Neuronal stem cell (in vitro differentiated cells): ENCODE data around the gene SND1.

Experiments used
- DNase-seq: peaks from one replicate; pipeline ENCODE4 v3.0.0-alpha.2; 2013; ENCODE audit warnings: low spot score
- H2AFZ ChIP-seq: one replicate; pipeline ENCODE4 v1.6.1; 2013; ENCODE audit warnings: mild to moderate bottlenecking, low read length, inconsistent platforms
- H2AK5ac ChIP-seq: 2 replicates; pipeline ENCODE4 v1.6.1; 2013; ENCODE audit warnings: low read depth, mild to moderate bottlenecking, inconsistent platforms, low read length, moderate library complexity, mixed read lengths
- H2BK120ac ChIP-seq: 2 replicates; pipeline ENCODE4 v1.6.1; 2013; ENCODE audit warnings: low read depth, mild to moderate bottlenecking, inconsistent platforms, low read length, moderate library complexity, mixed read lengths
- H2BK12ac ChIP-seq: one replicate; pipeline ENCODE4 v1.6.1; 2013; ENCODE audit warnings: low read length, inconsistent platforms
- H2BK15ac ChIP-seq: 2 replicates; pipeline ENCODE4 v1.6.1; 2013; ENCODE audit warnings: mild to moderate bottlenecking, low read length, inconsistent platforms, mixed read lengths
- H2BK5ac ChIP-seq: one replicate; pipeline ENCODE4 v1.6.1; 2013; ENCODE audit warnings: inconsistent platforms, mild to moderate bottlenecking, low read length, moderate library complexity
- H3K14ac ChIP-seq: one replicate; pipeline ENCODE4 v1.6.1; 2013; ENCODE audit warnings: low read length, inconsistent platforms
- H3K18ac ChIP-seq: 2 replicates; pipeline ENCODE4 v1.6.1; 2013; ENCODE audit warnings: low read length, inconsistent platforms
- H3K23ac ChIP-seq: 2 replicates; pipeline ENCODE4 v1.6.1; 2013; ENCODE audit warnings: low read depth, mild to moderate bottlenecking, mixed read lengths, low read length, inconsistent platforms; ENCODE audit not compliant: poor library complexity
- H3K27ac ChIP-seq: replicated peaks from 3 replicates; pipeline ENCODE4 v1.5.1; 2013; ENCODE audit warnings: low read length, inconsistent platforms
- H3K27me3 ChIP-seq, 3 experiments: 2 replicates each; pipeline ENCODE4 v1.6.1; 2013; ENCODE audit warnings: low read length in 3 of 3, mild to moderate bottlenecking in 2 of 3, inconsistent platforms in 1 of 3, low read depth in 1 of 3, mixed read lengths in 1 of 3, moderate library complexity in 1 of 3; ENCODE audit not compliant: control insufficient read depth in 3 of 3, insufficient read depth in 3 of 3
- H3K36me3 ChIP-seq, 2 donors: replicated peaks in 1 of 2; 2 replicates each; pipeline ENCODE4 v1.6.1; 2013; ENCODE audit warnings: low read length in 2 of 2; ENCODE audit not compliant: control insufficient read depth in 2 of 2, insufficient read depth in 2 of 2
- H3K4ac ChIP-seq: 2 replicates; pipeline ENCODE4 v1.6.1; 2013; ENCODE audit warnings: inconsistent platforms, mild to moderate bottlenecking, low read length, moderate library complexity
- H3K4me1 ChIP-seq, 2 donors: 1 replicate in 1 of 2; 2 replicates in 1 of 2; pipeline ENCODE4 v1.6.1; 2013; ENCODE audit warnings: low read length in 2 of 2, low read depth in 1 of 2; ENCODE audit not compliant: control insufficient read depth in 2 of 2, insufficient read depth in 1 of 2
- H3K4me2 ChIP-seq: one replicate; pipeline ENCODE4 v1.6.1; 2013; ENCODE audit warnings: mild to moderate bottlenecking, low read length, inconsistent platforms; ENCODE audit not compliant: insufficient read depth, poor library complexity, severe bottlenecking
- H3K4me3 ChIP-seq, 2 donors: 2 replicates each; pipeline ENCODE4 v1.5.1; 2013; ENCODE audit warnings: low read length in 2 of 2, mild to moderate bottlenecking in 2 of 2, inconsistent platforms in 1 of 2, moderate library complexity in 1 of 2
- H3K79me1 ChIP-seq: one replicate; pipeline ENCODE4 v1.6.1; 2013; ENCODE audit warnings: low read depth, mild to moderate bottlenecking, inconsistent platforms, low read length, moderate library complexity
- H3K9ac ChIP-seq: one replicate; pipeline ENCODE4 v1.6.1; 2013; ENCODE audit warnings: mild to moderate bottlenecking, low read depth, low read length, inconsistent platforms; ENCODE audit not compliant: poor library complexity
- H3K9me3 ChIP-seq, 2 donors: replicated peaks in 1 of 2; 2 replicates each; pipeline versions ENCODE3 to v1.6.1; 2013; ENCODE audit warnings: low read length in 2 of 2, mild to moderate bottlenecking in 2 of 2, inconsistent platforms in 1 of 2, low read depth in 1 of 2, mixed read lengths in 1 of 2, moderate library complexity in 1 of 2; ENCODE audit not compliant: control insufficient read depth in 2 of 2, insufficient read depth in 1 of 2
- H4K8ac ChIP-seq: one replicate; pipeline ENCODE4 v1.6.1; 2013; ENCODE audit warnings: low read depth, mild to moderate bottlenecking, inconsistent platforms, low read length, moderate library complexity
- H4K91ac ChIP-seq: one replicate; pipeline ENCODE4 v1.6.1; 2013; ENCODE audit warnings: low read length, low read depth, mild to moderate bottlenecking, inconsistent platforms; ENCODE audit not compliant: poor library complexity
- WGBS, 2 donors: extraction: QIAGEN DNeasy Blood & Tissue Kit; methylation state at CpG; one replicate each; pipeline ENCODE4 v1.1.7; 2013; ENCODE audit warnings: missing lambda C conversion rate in 2 of 2, mixed read lengths in 1 of 2; ENCODE audit not compliant: insufficient read length in 2 of 2, insufficient replicate concordance in 1 of 2; ENCODE audit errors: extremely low coverage in 2 of 2; 5-methylcytosine and 5-hydroxymethylcytosine counted together

The SND1 gene

GRCh38 chr7:127920787-127921438, 268.9 kb downstream of the SND1 start:
- H3K27ac ChIP-seq: no peak overlapping the region
- peaks cover 0 to 2% of the 10 kb centered on the region in 2 donors for H3K4me1 ChIP-seq
- no peak overlapping the region for H2AFZ ChIP-seq
- no peak overlapping the region for H4K91ac ChIP-seq
- no peak overlapping the region for H2BK120ac ChIP-seq
- H3K79me1 ChIP-seq: no peaks in the 10 kb centered on the region
- H3K4me2 ChIP-seq: no peak overlapping the region
- H3K36me3 ChIP-seq: no peaks in the 10 kb centered on the region
- H3K14ac ChIP-seq: no peak overlapping the region
- H2BK15ac ChIP-seq: no peak overlapping the region
- no peaks in the 10 kb centered on the region for H3K27me3 ChIP-seq
- no peaks in the 10 kb centered on the region for H3K9me3 ChIP-seq
- no peak overlapping the region for H3K9ac ChIP-seq
- H2BK5ac ChIP-seq: no peak overlapping the region
- H3K4me3 ChIP-seq: no peak overlapping the region
- no peak overlapping the region for H2AK5ac ChIP-seq
- H3K18ac ChIP-seq: no peak overlapping the region
- DNase-seq: no peak
- no peak overlapping the region for H4K8ac ChIP-seq
- H2BK12ac ChIP-seq: no peak overlapping the region
- whole genome bisulfite sequencing, 2 donors: no CpG with 5 or more reads among the region's 2 CpGs
- H3K23ac ChIP-seq: no peak overlapping the region
- H3K4ac ChIP-seq: no peak overlapping the region

DNA sequence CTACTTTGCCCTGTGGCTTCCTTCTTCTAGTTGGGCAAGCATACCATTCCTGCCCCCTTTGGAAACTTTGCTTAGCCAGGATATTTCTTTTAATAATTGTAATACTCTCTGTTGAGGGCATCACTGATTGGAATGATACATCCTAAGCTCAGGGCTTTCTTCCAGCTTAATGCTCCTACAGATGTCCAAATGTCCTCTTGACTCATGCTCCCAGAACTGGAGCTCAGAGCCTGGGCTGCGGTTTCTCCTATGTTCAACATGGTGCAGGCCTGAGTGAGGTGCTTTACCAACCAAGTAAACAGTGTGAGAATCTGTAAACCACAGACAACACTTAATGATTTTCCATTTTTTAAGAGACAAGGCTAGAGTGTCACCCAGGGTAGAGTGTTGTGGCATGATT, 270.7 kb downstream of the SND1 start:
- Histone ChIP-seq H3K27ac (no peak overlapping the region), H2AK5ac (no peak overlapping the region), H3K36me3 (no peaks in the 10 kb centered on the region), H2BK5ac (no peak overlapping the region), H3K18ac (no peak overlapping the region), H3K23ac (no peak overlapping the region), H3K27me3 (no peaks in the 10 kb centered on the region), H2BK15ac (no peak overlapping the region), H3K4me1 (peaks cover 2% of the 10 kb centered on the region in 2 donors), H4K8ac (no peak overlapping the region), H2BK12ac (no peak overlapping the region), H3K4me2 (no peak overlapping the region), H4K91ac (no peak overlapping the region), H3K9ac (no peak overlapping the region), H3K9me3 (no peaks in the 10 kb centered on the region), H3K79me1 (no peaks in the 10 kb centered on the region), H3K14ac (no peak overlapping the region), H3K4me3 (no peak overlapping the region), H3K4ac (no peak overlapping the region), H2AFZ (no peak overlapping the region), H2BK120ac (no peak overlapping the region)
- DNase-seq: no peak
- no CpG with 5 or more reads among the region's 1 CpG for WGBS, 2 donors

DNA sequence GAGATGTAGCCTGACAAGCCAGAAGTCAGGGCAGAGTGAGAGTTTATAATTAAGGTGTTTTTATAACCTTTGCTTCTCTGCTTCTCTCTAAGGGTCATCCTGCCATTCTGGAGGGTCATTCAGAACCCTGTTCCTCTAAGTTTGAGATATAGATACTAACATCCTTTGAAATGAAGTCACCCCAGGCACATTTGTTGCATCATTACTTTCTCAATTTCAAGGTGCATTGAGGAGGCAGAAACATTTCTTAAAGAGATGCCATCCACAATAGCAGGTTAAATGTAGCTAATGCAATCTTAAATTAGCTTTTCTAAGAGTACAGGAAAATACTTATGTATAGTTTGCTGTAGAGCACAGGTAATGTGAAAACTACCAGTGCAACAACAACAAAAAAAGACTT, 272.9 kb downstream of the SND1 start:
- Histone ChIP-seq H4K91ac (no peak overlapping the region), H3K79me1 (no peaks in the 10 kb centered on the region), H3K9ac (no peak overlapping the region), H2BK15ac (no peak overlapping the region), H2BK120ac (no peak overlapping the region), H3K23ac (no peak overlapping the region), H3K18ac (no peak overlapping the region), H3K4ac (no peak overlapping the region), H3K4me2 (no peak overlapping the region), H3K9me3 (no peaks in the 10 kb centered on the region), H3K27me3 (no peaks in the 10 kb centered on the region), H3K27ac (no peak overlapping the region), H2BK5ac (no peak overlapping the region), H3K4me3 (no peak overlapping the region), H2AFZ (no peak overlapping the region), H4K8ac (no peak overlapping the region), H3K4me1 (peaks cover 2 to 7% of the 10 kb centered on the region in 2 donors), H2AK5ac (no peak overlapping the region), H2BK12ac (no peak overlapping the region), H3K36me3 (peaks cover 0 to 10% of the 10 kb centered on the region in 2 donors), H3K14ac (no peak overlapping the region)
- no peak for DNase-seq

- H3K14ac ChIP-seq: no peak overlapping the region
- WGBS, 2 donors: no CpG with 5 or more reads among the region's 3 CpGs
These were observed 275.3 kb downstream of the SND1 start for GRCh38 chr7:127927348-127927696.

More at GRCh38 chr7:127927348-127927696, 275.3 kb downstream of the SND1 start:
- DNase-seq: no peak
- Histone ChIP-seq H3K4me1 (peaks cover 2 to 7% of the 10 kb centered on the region in 2 donors), H4K91ac (no peak overlapping the region), H3K9ac (no peak overlapping the region), H2BK5ac (no peak overlapping the region), H3K79me1 (no peaks in the 10 kb centered on the region), H2AK5ac (no peak overlapping the region), H3K9me3 (peaks cover 0 to 22% of the 10 kb centered on the region in 2 donors), H2BK12ac (no peak overlapping the region), H2BK120ac (no peak overlapping the region), H2AFZ (no peak overlapping the region), H3K4me3 (no peak overlapping the region), H3K23ac (no peak overlapping the region), H4K8ac (no peak overlapping the region), H3K4ac (no peak overlapping the region), H3K36me3 (peaks cover 4 to 32% of the 10 kb centered on the region in 2 donors), H2BK15ac (no peak overlapping the region), H3K27me3 (no peaks in the 10 kb centered on the region), H3K27ac (no peak overlapping the region), H3K18ac (no peak overlapping the region), H3K4me2 (no peak overlapping the region)
